H7 (cell line): ENCODE measurements around the gene AKT3. TPM values are rescaled to one million over a fixed set of nuclear protein-coding genes. Genes with fewer than 3 reads are reported as not detected.

Source experiments
- DNase-seq: peaks from one replicate; pipeline ENCODE4 v3.0.0; 2012
- H3K27me3 ChIP-seq: 2 replicates; pipeline ENCODE4 v1.6.0; 2011; ENCODE audit warnings: mild to moderate bottlenecking, low read length; ENCODE audit not compliant: control insufficient read depth, insufficient read depth
- H3K36me3 ChIP-seq: replicated peaks from 2 replicates; pipeline ENCODE4 v1.5.1; 2011; ENCODE audit warnings: low read length; ENCODE audit not compliant: control insufficient read depth, insufficient read depth
- H3K4me3 ChIP-seq: 2 replicates; pipeline ENCODE4 v1.5.1; 2011; ENCODE audit warnings: low read depth, mild to moderate bottlenecking, control low read depth, low read length, moderate library complexity; ENCODE audit not compliant: insufficient read depth
- total RNA-seq: library from RNA; depleted of rRNA; stranded (reverse); fragments of >200 nt; shearing (Covaris generic); gene quantifications from 2 replicates; pipeline ENCODE4 v1.2.3, GENCODE V29; 2014

Gene AKT3
- total RNA-seq, 1 experiment from 2014 or later, result 15.0 TPM

- Histone ChIP-seq H3K4me3 (no peak overlapping the region), H3K27me3 (no peaks in the 10 kb centered on the region), H3K36me3 (no peaks in the 10 kb centered on the region)
- DNase-seq, result peak; percentile 29
Measured at GRCh38 chr1:243740255-243740999, 109.6 kb downstream of the AKT3 start.

GRCh38 chr1:243739335-243740003 is 110.6 kb downstream of the AKT3 start:
- no peak overlapping the region for H3K4me3 ChIP-seq
- DNase-seq, result no peak
- no peaks in the 10 kb centered on the region for H3K27me3 ChIP-seq
- no peaks in the 10 kb centered on the region for H3K36me3 ChIP-seq

- DNase-seq, result no peak
- Histone ChIP-seq H3K36me3 (no peaks in the 10 kb centered on the region), H3K27me3 (no peaks in the 10 kb centered on the region), H3K4me3 (no peak overlapping the region)
Measured at GRCh38 chr1:243738020-243738419, 112.0 kb downstream of the AKT3 start.

- no peaks in the 10 kb centered on the region for H3K27me3 ChIP-seq
- no peak overlapping the region for H3K4me3 ChIP-seq
- H3K36me3 ChIP-seq, result no peaks in the 10 kb centered on the region
- no peak for DNase-seq
Measured at GRCh38 chr1:243735457-243735856, 114.6 kb downstream of the AKT3 start.

- no peak overlapping the region for H3K4me3 ChIP-seq
- H3K36me3 ChIP-seq, result no peaks in the 10 kb centered on the region
- no peaks in the 10 kb centered on the region for H3K27me3 ChIP-seq
- DNase-seq, result no peak
Measured at GRCh38 chr1:243734308-243734695, 115.7 kb downstream of the AKT3 start.

- H3K27me3 ChIP-seq, result no peaks in the 10 kb centered on the region
- H3K36me3 ChIP-seq, result no peaks in the 10 kb centered on the region
- DNase-seq, result no peak
- H3K4me3 ChIP-seq, result no peak overlapping the region
Measured at GRCh38 chr1:243733670-243734307, 116.3 kb downstream of the AKT3 start.

- DNase-seq, result peak; percentile 10
Measured at GRCh38 chr1:243732637-243733036, 117.4 kb downstream of the AKT3 start.

GRCh38 chr1:243731974-243732625 is 117.9 kb downstream of the AKT3 start:
- Histone ChIP-seq H3K4me3 (no peak overlapping the region), H3K36me3 (no peaks in the 10 kb centered on the region)
- DNase-seq, result no peak

More at GRCh38 chr1:243732637-243733036, 117.4 kb downstream of the AKT3 start:
- Histone ChIP-seq H3K27me3 (no peaks in the 10 kb centered on the region), H3K36me3 (no peaks in the 10 kb centered on the region), H3K4me3 (no peak overlapping the region)

GRCh38 chr1:243731301-243731891 is 118.6 kb downstream of the AKT3 start:
- Histone ChIP-seq H3K27me3 (no peaks in the 10 kb centered on the region), H3K36me3 (no peaks in the 10 kb centered on the region), H3K4me3 (no peak overlapping the region)
- DNase-seq, result no peak

More at GRCh38 chr1:243731974-243732625, 117.9 kb downstream of the AKT3 start:
- no peaks in the 10 kb centered on the region for H3K27me3 ChIP-seq

GRCh38 chr1:243730487-243731150 is 119.4 kb downstream of the AKT3 start:
- no peak for DNase-seq
- H3K27me3 ChIP-seq, result no peaks in the 10 kb centered on the region
- H3K36me3 ChIP-seq, result no peaks in the 10 kb centered on the region
- H3K4me3 ChIP-seq, result no peak overlapping the region

GRCh38 chr1:243729956-243730355 is 120.1 kb downstream of the AKT3 start:
- no peak overlapping the region for H3K4me3 ChIP-seq
- DNase-seq, result peak; percentile 10
- no peaks in the 10 kb centered on the region for H3K27me3 ChIP-seq
- H3K36me3 ChIP-seq, result no peaks in the 10 kb centered on the region

- Histone ChIP-seq H3K27me3 (no peaks in the 10 kb centered on the region), H3K4me3 (no peak overlapping the region), H3K36me3 (no peaks in the 10 kb centered on the region)
- DNase-seq, result no peak
Measured at GRCh38 chr1:243727503-243728203, 122.4 kb downstream of the AKT3 start.

- H3K36me3 ChIP-seq, result no peaks in the 10 kb centered on the region
- H3K27me3 ChIP-seq, result no peaks in the 10 kb centered on the region
- H3K4me3 ChIP-seq, result no peak overlapping the region
- no peak for DNase-seq
Measured at GRCh38 chr1:243726806-243727502, 123.1 kb downstream of the AKT3 start.
